Activated CD4-positive, alpha-beta T cell treated with anti-CD3 and anti-CD28 coated beads, Interleukin-2, amount 50 U/mL, for 1 hour (primary cell): ENCODE data around the gene PLEKHG7.

Source experiments
- DNase-seq: peaks from one replicate; pipeline ENCODE4 v3.0.0-alpha.2; 2020

PLEKHG7 gene

GRCh38 chr12:92814584-92814983 lies 111.8 kb downstream of the PLEKHG7 start:
- no peak for DNase-seq

- no peak for DNase-seq
Measured at GRCh38 chr12:92821142-92821541, 118.4 kb downstream of the PLEKHG7 start.
